GM12891 (cell line): ENCODE results near the gene NAA60.
"Not testable (repeated sequence)": the region's sequence is repeated elsewhere in the genome, so short reads cannot be mapped to it uniquely, and the experiment has no call there.

Experiments used
- DNase-seq: peaks from one replicate; pipeline ENCODE4 v3.0.0; 2011; ENCODE audit warnings: low spot score; ENCODE audit not compliant: insufficient read length
- FAIRE-seq: peaks from 2 replicates; lab custom pipeline; 2011; peaks lifted over from hg19 to GRCh38; lab: Jason Lieb, UNC
- PAX5 ChIP-seq: IDR thresholded peaks from 2 replicates; pipeline ENCODE4 v1.6.1; 2011; ENCODE audit warnings: low read length, moderate library complexity, mild to moderate bottlenecking; ENCODE audit not compliant: insufficient read depth, severe bottlenecking
- POLR2A ChIP-seq: IDR thresholded peaks from 2 replicates; pipeline ENCODE4 v1.6.1; 2011; ENCODE audit warnings: low read depth, low read length, control low read depth
- POLR2AphosphoS5 ChIP-seq: IDR thresholded peaks from 2 replicates; pipeline ENCODE4 v1.6.1; 2011; ENCODE audit warnings: low read depth, low read length, control low read depth
- POU2F2 ChIP-seq: IDR thresholded peaks from 2 replicates; pipeline ENCODE4 v1.6.1; 2011; ENCODE audit warnings: low read depth, mild to moderate bottlenecking, control low read depth, low read length, moderate library complexity
- SPI1 ChIP-seq: IDR thresholded peaks from 2 replicates; pipeline ENCODE4 v1.6.1; 2011; ENCODE audit warnings: low read depth, low read length, control low read depth
- TAF1 ChIP-seq: IDR thresholded peaks from 2 replicates; pipeline ENCODE4 v1.6.1; 2011; ENCODE audit warnings: low read depth, low read length, control low read depth

NAA60 gene

GRCh38 chr16:3518986-3519348 is 75.5 kb downstream of the NAA60 start:
- FAIRE-seq, result no peak
- DNase-seq, result no peak
- TF ChIP-seq PAX5 (no peak), SPI1 (no peak), POU2F2 (no peak), POLR2AphosphoS5 (no peak), TAF1 (no peak), POLR2A (no peak)

- TF ChIP-seq SPI1, result no peak
- TF ChIP-seq POU2F2, result no peak
- TF ChIP-seq POLR2A, result no peak
- no peak for TF ChIP-seq TAF1
- no peak for TF ChIP-seq PAX5
- DNase-seq, result no peak
- FAIRE-seq, result no peak
Observed at GRCh38 chr16:3519581-3519980, 76.1 kb downstream of the NAA60 start.

- TF ChIP-seq TAF1, result no peak
- no peak for TF ChIP-seq SPI1
- FAIRE-seq (no peak), DNase-seq (no peak)
Observed at GRCh38 chr16:3520413-3520812, 76.9 kb downstream of the NAA60 start.

- TF ChIP-seq POLR2A (no peak), PAX5 (no peak), SPI1 (no peak), TAF1 (no peak), POLR2AphosphoS5 (no peak), POU2F2 (no peak)
- FAIRE-seq, result no peak
- no peak for DNase-seq
Observed at GRCh38 chr16:3520841-3521240, 77.4 kb downstream of the NAA60 start.

- FAIRE-seq (no peak), DNase-seq (no peak)
- TF ChIP-seq POLR2AphosphoS5 (no peak), SPI1 (no peak), POU2F2 (no peak), PAX5 (no peak), TAF1 (no peak), POLR2A (no peak)
Observed at GRCh38 chr16:3523281-3523680, 79.8 kb downstream of the NAA60 start.

- FAIRE-seq (no peak), DNase-seq (no peak)
- TF ChIP-seq PAX5, result no peak
- no peak for TF ChIP-seq POLR2A
Observed at GRCh38 chr16:3525951-3526350, 82.5 kb downstream of the NAA60 start.

GRCh38 chr16:3527216-3527829 is 83.8 kb downstream of the NAA60 start:
- not testable (repeated sequence) for DNase-seq
- peak; percentile 50 for FAIRE-seq

GRCh38 chr16:3528406-3528805 is 84.9 kb downstream of the NAA60 start:
- FAIRE-seq (no peak), DNase-seq (no peak)
- no peak for TF ChIP-seq POLR2A
- no peak for TF ChIP-seq PAX5
- TF ChIP-seq TAF1, result no peak
- no peak for TF ChIP-seq POLR2AphosphoS5
- TF ChIP-seq SPI1, result no peak
- no peak for TF ChIP-seq POU2F2

GRCh38 chr16:3529175-3529574 is 85.7 kb downstream of the NAA60 start:
- no peak for TF ChIP-seq POU2F2
- TF ChIP-seq PAX5, result no peak
- TF ChIP-seq POLR2AphosphoS5, result no peak
- no peak for TF ChIP-seq TAF1
- no peak for TF ChIP-seq POLR2A
- no peak for TF ChIP-seq SPI1
- DNase-seq (no peak), FAIRE-seq (no peak)

GRCh38 chr16:3530371-3530914 is 87.0 kb downstream of the NAA60 start:
- DNase-seq (no peak), FAIRE-seq (no peak)
- no peak for TF ChIP-seq POU2F2
- TF ChIP-seq SPI1, result no peak
- TF ChIP-seq TAF1, result no peak
- TF ChIP-seq PAX5, result no peak
- no peak for TF ChIP-seq POLR2AphosphoS5
- no peak for TF ChIP-seq POLR2A

GRCh38 chr16:3532741-3533140 is 89.3 kb downstream of the NAA60 start:
- DNase-seq (no peak), FAIRE-seq (no peak)
- TF ChIP-seq PAX5, result no peak
- TF ChIP-seq POU2F2, result no peak
- no peak for TF ChIP-seq POLR2A
- TF ChIP-seq TAF1, result no peak
- no peak for TF ChIP-seq SPI1
- TF ChIP-seq POLR2AphosphoS5, result no peak
